SK-N-SH treated with all-trans-retinoic acid at 6 μM for 48 hours (cell line): ENCODE data around the gene SQOR.
A peak's percentile ranks its signal among the peaks of the same experiment; 100 is the strongest.

ENCODE experiments used
- ATAC-seq: fragments of 200-7000 bp; cut with Tn5 transposase; 3 replicates; pipeline ENCODE4 v1.9.1; 2020; ENCODE audit warnings: mild to moderate bottlenecking, moderate library complexity
- ARNTL ChIP-seq: fragments of 450-650 bp; formaldehyde crosslinking; IDR thresholded peaks from 2 replicates; pipeline ENCODE4 v1.5.0; 2020; ENCODE audit warnings: low read depth, mild to moderate bottlenecking, moderate library complexity, borderline replicate concordance
- BACH2 ChIP-seq: fragments of 250-450 bp; sonication (Bioruptor Pico); IDR thresholded peaks from 2 replicates; pipeline ENCODE4 v1.9.0; 2021; ENCODE audit warnings: mild to moderate bottlenecking, borderline replicate concordance
- ESRRG ChIP-seq: fragments of 250-450 bp; sonication (Bioruptor Pico); IDR thresholded peaks from 2 replicates; pipeline ENCODE4 v1.6.1; 2021; ENCODE audit warnings: mild to moderate bottlenecking
- GLIS3 ChIP-seq: fragments of 250-450 bp; sonication (Bioruptor Pico); IDR thresholded peaks from 2 replicates; pipeline ENCODE4 v1.5.0; 2020; ENCODE audit warnings: mild to moderate bottlenecking, moderate library complexity
- ISL1 ChIP-seq: fragments of 250-450 bp; sonication (Bioruptor Pico); IDR thresholded peaks from 2 replicates; pipeline ENCODE4 v2.1.2; 2022; ENCODE audit warnings: mild to moderate bottlenecking, moderate library complexity
- OSR1 ChIP-seq: fragments of 250-450 bp; sonication (Bioruptor Pico); IDR thresholded peaks from 2 replicates; pipeline ENCODE4 v1.8.0; 2022; ENCODE audit warnings: moderate library complexity, mild to moderate bottlenecking, inconsistent platforms
- PPARA ChIP-seq: fragments of 250-450 bp; sonication (Bioruptor Pico); IDR thresholded peaks from 2 replicates; pipeline ENCODE4 v1.5.0; 2020; ENCODE audit warnings: mild to moderate bottlenecking, borderline replicate concordance
- RARB ChIP-seq: fragments of 250-450 bp; sonication (Bioruptor Pico); IDR thresholded peaks from 2 replicates; pipeline ENCODE4 v1.8.0; 2021; ENCODE audit warnings: mild to moderate bottlenecking, moderate library complexity
- SNAI2 ChIP-seq: fragments of 250-450 bp; sonication (Bioruptor Pico); IDR thresholded peaks from 2 replicates; pipeline ENCODE4 v1.5.0; 2020; ENCODE audit warnings: mild to moderate bottlenecking, moderate library complexity
- TCF4 ChIP-seq: fragments of 250-450 bp; sonication (Bioruptor Pico); IDR thresholded peaks from 2 replicates; pipeline ENCODE4 v1.8.0; 2021; ENCODE audit warnings: mild to moderate bottlenecking, moderate library complexity, borderline replicate concordance
- TOX ChIP-seq: fragments of 250-450 bp; sonication (Bioruptor Pico); IDR thresholded peaks from 2 replicates; pipeline ENCODE4 v1.8.0; 2021; ENCODE audit warnings: mild to moderate bottlenecking, moderate library complexity, borderline replicate concordance
- ZC3H10 ChIP-seq: fragments of 250-450 bp; sonication (Bioruptor Pico); IDR thresholded peaks from 2 replicates; pipeline ENCODE4 v1.5.1; 2021; ENCODE audit warnings: mild to moderate bottlenecking, moderate library complexity
- ZFP3 ChIP-seq: fragments of 250-450 bp; sonication (Bioruptor Pico); IDR thresholded peaks from 2 replicates; pipeline ENCODE4 v1.5.0; 2020; ENCODE audit warnings: mild to moderate bottlenecking, moderate library complexity
- ZFP30 ChIP-seq: fragments of 450-650 bp; formaldehyde crosslinking; IDR thresholded peaks from 2 replicates; pipeline ENCODE4 v1.5.0; 2022; ENCODE audit warnings: mild to moderate bottlenecking, moderate library complexity
- ZNF565 ChIP-seq: fragments of 450-650 bp; formaldehyde crosslinking; conservative IDR thresholded peaks from 2 replicates; pipeline ENCODE4 v1.5.0; 2020; ENCODE audit warnings: low read depth, mild to moderate bottlenecking, moderate library complexity
- ZNF8 ChIP-seq: fragments of 450-650 bp; formaldehyde crosslinking; IDR thresholded peaks from 2 replicates; pipeline ENCODE4 v1.5.0; 2020; ENCODE audit warnings: mild to moderate bottlenecking, moderate library complexity
- TF ChIP-seq, protein P1 (sequence below): fragments of 250-450 bp; sonication (Bioruptor Pico); IDR thresholded peaks from 2 replicates; pipeline ENCODE4 v1.5.1; 2021; ENCODE audit warnings: mild to moderate bottlenecking, moderate library complexity
- TF ChIP-seq, protein P2 (sequence below): fragments of 250-450 bp; sonication (Bioruptor Pico); IDR thresholded peaks from 2 replicates; pipeline ENCODE4 v1.5.0; 2020; ENCODE audit warnings: mild to moderate bottlenecking, moderate library complexity
- TF ChIP-seq, protein P3 (sequence below): fragments of 250-450 bp; sonication (Bioruptor Pico); IDR thresholded peaks from 2 replicates; pipeline ENCODE4 v1.8.0; 2020; ENCODE audit warnings: mild to moderate bottlenecking, moderate library complexity, borderline replicate concordance

The SQOR gene

DNA sequence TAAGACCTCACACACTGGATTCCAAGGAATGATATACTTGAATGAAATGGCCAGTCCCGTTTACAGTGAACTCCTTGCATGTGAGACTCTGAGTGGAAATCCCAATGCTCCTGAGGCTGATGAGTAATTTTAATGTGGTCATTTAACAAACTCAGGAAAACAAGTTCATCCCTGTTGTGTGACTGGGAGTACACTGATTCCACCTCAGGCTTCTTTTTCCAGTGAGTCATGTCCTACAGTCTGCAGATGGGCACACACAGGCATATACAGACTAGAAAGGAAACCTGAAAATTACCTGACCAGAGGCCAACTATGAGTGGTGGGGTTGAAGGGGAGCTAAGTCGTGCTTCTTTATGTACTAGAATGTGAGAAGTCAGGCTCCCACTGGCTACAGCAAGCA is 5.8 kb downstream of the SQOR start (continued):
- TF ChIP-seq, protein P1, sequence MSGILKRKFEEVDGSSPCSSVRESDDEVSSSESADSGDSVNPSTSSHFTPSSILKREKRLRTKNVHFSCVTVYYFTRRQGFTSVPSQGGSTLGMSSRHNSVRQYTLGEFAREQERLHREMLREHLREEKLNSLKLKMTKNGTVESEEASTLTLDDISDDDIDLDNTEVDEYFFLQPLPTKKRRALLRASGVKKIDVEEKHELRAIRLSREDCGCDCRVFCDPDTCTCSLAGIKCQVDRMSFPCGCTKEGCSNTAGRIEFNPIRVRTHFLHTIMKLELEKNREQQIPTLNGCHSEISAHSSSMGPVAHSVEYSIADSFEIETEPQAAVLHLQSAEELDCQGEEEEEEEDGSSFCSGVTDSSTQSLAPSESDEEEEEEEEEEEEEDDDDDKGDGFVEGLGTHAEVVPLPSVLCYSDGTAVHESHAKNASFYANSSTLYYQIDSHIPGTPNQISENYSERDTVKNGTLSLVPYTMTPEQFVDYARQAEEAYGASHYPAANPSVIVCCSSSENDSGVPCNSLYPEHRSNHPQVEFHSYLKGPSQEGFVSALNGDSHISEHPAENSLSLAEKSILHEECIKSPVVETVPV (CRISPR knock-in tag), result no peak
- TF ChIP-seq, all 23 proteins: peak for 0

DNA sequence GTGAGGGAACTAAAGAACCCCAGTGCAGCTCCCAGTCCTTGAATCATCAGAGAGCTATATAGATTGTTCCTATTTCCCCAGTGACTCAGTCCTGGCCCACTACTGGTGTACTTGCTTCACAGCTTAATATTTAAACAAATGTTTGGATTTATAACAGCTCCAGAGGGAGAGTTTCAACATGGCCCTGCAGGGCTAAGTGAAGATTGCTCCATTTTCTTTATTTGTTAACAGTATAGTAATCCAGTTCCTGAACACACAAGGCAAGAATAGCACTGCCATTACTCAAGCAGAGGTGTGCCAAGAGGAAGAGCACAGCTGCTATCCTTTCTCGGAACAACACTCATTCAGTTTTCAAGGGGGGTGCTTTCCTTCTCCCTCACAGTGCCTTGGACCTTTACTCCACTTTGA is 6.5 kb downstream of the SQOR start:
- no peak for TF ChIP-seq TCF4 (CRISPR knock-in tag)
- TF ChIP-seq ZC3H10 (CRISPR knock-in tag), result no peak
- no peak for TF ChIP-seq ESRRG (CRISPR knock-in tag)
- TF ChIP-seq TOX (CRISPR knock-in tag), result no peak
- TF ChIP-seq, protein P2, sequence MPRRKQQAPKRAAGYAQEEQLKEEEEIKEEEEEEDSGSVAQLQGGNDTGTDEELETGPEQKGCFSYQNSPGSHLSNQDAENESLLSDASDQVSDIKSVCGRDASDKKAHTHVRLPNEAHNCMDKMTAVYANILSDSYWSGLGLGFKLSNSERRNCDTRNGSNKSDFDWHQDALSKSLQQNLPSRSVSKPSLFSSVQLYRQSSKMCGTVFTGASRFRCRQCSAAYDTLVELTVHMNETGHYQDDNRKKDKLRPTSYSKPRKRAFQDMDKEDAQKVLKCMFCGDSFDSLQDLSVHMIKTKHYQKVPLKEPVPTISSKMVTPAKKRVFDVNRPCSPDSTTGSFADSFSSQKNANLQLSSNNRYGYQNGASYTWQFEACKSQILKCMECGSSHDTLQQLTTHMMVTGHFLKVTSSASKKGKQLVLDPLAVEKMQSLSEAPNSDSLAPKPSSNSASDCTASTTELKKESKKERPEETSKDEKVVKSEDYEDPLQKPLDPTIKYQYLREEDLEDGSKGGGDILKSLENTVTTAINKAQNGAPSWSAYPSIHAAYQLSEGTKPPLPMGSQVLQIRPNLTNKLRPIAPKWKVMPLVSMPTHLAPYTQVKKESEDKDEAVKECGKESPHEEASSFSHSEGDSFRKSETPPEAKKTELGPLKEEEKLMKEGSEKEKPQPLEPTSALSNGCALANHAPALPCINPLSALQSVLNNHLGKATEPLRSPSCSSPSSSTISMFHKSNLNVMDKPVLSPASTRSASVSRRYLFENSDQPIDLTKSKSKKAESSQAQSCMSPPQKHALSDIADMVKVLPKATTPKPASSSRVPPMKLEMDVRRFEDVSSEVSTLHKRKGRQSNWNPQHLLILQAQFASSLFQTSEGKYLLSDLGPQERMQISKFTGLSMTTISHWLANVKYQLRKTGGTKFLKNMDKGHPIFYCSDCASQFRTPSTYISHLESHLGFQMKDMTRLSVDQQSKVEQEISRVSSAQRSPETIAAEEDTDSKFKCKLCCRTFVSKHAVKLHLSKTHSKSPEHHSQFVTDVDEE (CRISPR knock-in tag), result no peak
- TF ChIP-seq, protein P1 (CRISPR knock-in tag), result no peak
- TF ChIP-seq ZNF565 (CRISPR knock-in tag), result no peak
- no peak for TF ChIP-seq RARB (CRISPR knock-in tag)
- TF ChIP-seq ZNF8 (CRISPR knock-in tag), result no peak
- no peak for TF ChIP-seq ZFP3 (CRISPR knock-in tag)
- ATAC-seq, result peak; percentile 53

DNA sequence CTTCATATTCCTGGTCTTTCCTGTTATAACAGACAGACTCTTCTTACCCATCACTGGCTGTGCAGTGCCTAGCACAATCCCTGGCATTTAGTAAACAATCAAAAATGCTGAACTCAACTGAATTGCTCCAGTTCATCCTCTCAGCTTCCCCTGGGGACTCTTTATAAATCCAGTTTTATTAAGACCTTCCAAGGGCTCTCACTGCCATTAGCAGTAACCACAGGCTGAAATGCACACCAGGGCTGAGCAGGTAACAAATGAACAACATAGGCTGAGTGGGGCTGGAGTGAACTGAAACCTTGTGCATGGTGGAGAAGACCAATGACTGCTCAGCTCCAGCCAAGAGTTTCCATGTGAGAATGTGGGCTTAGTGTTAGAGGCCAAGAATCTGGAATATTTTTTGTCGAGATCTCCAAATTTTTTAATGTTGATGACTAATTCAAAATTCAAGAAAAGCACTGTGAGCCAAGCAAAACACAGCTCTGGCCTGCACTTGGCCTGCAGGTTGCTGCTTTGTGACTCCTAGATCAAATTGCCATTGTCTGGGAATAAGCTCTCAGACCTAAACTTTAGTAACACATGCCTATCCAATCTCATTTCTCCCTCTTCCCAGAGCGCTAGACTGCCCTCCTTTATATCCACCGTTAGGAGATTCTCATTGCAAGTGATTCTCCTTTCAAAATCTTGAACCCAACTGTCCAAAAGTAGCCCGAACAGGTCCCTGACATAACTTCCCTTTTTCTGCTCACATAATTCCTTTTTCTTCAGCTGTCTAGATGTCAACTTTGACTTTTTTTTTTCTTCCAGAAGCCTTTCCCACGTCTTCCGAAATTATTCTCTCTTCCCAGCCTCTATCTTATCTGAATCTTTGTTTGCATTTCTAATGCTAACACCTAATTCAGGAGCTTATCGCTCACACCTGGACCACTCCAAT is 7.4 kb downstream of the SQOR start:
- peak; percentile 41; the same call in 1 of the 2 replicates for TF ChIP-seq ISL1 (CRISPR knock-in tag)
- TF ChIP-seq, protein P3, sequence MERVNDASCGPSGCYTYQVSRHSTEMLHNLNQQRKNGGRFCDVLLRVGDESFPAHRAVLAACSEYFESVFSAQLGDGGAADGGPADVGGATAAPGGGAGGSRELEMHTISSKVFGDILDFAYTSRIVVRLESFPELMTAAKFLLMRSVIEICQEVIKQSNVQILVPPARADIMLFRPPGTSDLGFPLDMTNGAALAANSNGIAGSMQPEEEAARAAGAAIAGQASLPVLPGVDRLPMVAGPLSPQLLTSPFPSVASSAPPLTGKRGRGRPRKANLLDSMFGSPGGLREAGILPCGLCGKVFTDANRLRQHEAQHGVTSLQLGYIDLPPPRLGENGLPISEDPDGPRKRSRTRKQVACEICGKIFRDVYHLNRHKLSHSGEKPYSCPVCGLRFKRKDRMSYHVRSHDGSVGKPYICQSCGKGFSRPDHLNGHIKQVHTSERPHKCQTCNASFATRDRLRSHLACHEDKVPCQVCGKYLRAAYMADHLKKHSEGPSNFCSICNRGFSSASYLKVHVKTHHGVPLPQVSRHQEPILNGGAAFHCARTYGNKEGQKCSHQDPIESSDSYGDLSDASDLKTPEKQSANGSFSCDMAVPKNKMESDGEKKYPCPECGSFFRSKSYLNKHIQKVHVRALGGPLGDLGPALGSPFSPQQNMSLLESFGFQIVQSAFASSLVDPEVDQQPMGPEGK (CRISPR knock-in tag), result no peak
- TF ChIP-seq ZFP30 (CRISPR knock-in tag), result no peak
- TF ChIP-seq ARNTL (CRISPR knock-in tag), result no peak
- TF ChIP-seq, protein P1 (CRISPR knock-in tag), result no peak
- no peak for TF ChIP-seq PPARA
- peak; percentile 81 for ATAC-seq

DNA sequence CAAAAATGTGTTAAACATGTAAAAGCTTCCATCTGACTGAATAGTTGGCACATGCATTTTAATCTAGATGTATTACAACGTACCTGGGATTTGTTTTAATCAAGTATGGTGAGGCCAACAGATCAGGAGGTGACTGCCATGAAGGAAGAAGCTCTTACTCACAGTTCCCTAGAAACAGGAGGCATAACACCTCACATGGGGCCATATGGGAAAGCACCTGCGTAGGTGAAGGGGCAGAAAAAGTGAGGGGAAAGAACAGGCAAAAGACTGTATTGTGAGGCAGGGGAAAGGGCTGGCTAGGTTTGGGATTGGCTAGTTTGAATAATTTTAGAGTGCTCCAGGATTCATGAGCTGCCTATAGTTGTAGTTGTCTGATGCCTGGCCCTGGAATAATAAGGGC is 9.6 kb downstream of the SQOR start:
- no peak for ATAC-seq
- no peak for TF ChIP-seq RARB (CRISPR knock-in tag)
- TF ChIP-seq, protein P1 (CRISPR knock-in tag), result no peak
- no peak for TF ChIP-seq ARNTL (CRISPR knock-in tag)
- TF ChIP-seq, protein P2 (CRISPR knock-in tag), result no peak
- TF ChIP-seq BACH2 (CRISPR knock-in tag), result no peak
- no peak for TF ChIP-seq ZC3H10 (CRISPR knock-in tag)
- TF ChIP-seq GLIS3 (CRISPR knock-in tag), result no peak
- TF ChIP-seq ZFP30 (CRISPR knock-in tag), result no peak
- no peak for TF ChIP-seq TCF4 (CRISPR knock-in tag)
- no peak for TF ChIP-seq ZNF565 (CRISPR knock-in tag)
- no peak for TF ChIP-seq ZFP3 (CRISPR knock-in tag)
- TF ChIP-seq OSR1, result no peak
- TF ChIP-seq SNAI2, result no peak
- no peak for TF ChIP-seq ESRRG (CRISPR knock-in tag)
- TF ChIP-seq ZNF8 (CRISPR knock-in tag), result no peak
